Measurements from ENCODE around the gene TPCN2.

TPCN2 gene

GRCh38 chr11:69095300-69095699 is 46.6 kb downstream of the TPCN2 start:
- Histone ChIP-seq H3K27ac (ENCODE audit: low read depth, low read length) (no peak overlapping the region), H3K9ac (ENCODE audit: low read depth in 1 of 2, low read length in 2 of 2) (no peak overlapping the region), H3K4me3 (ENCODE audit: low read depth in 1 of 2, low read length in 2 of 2) (no peak overlapping the region), H3K27me3 (ENCODE audit: control insufficient read depth in 1 of 2, insufficient read depth in 2 of 2, low read length in 2 of 2) (no peaks in the 10 kb centered on the region), H3K9me3 (ENCODE audit: control insufficient read depth in 1 of 2, low read length in 2 of 2) (no peaks in the 10 kb centered on the region), H3K4me1 (ENCODE audit: control insufficient read depth in 1 of 2, insufficient read depth in 2 of 2, low read length in 2 of 2) (no peaks in the 10 kb centered on the region), H3K36me3 (ENCODE audit: control insufficient read depth in 1 of 2, insufficient read depth in 2 of 2, low read length in 2 of 2) (peaks cover 5 to 6% of the 10 kb centered on the region in 2 donors)

DNA sequence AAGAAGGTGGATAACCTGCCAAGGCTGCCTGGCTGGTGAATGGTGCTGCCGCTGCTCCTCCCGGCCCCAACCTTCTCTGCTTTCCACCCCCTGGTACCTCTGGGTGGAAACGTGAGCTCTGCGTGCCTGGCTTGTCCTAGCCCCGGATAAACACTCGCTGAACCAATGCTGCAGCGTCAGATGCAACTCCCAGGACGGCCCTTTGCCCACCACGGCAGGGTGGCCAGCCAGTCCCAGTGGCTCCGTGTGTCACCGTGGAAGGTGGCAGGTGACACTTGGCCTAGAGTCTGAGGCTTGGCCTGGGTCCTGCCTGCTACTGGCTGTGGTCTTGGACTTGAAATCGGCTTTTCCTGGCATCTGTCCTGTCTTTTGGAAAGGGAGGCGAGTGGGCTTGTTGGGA is 47.7 kb downstream of the TPCN2 start:
- no peaks in the 10 kb centered on the region for H3K9me3 ChIP-seq (ENCODE audit: control insufficient read depth in 1 of 2, low read length in 2 of 2)
- peaks cover 3 to 5% of the 10 kb centered on the region in 2 donors for H3K36me3 ChIP-seq (ENCODE audit: control insufficient read depth in 1 of 2, insufficient read depth in 2 of 2, low read length in 2 of 2)
- H3K27ac ChIP-seq (ENCODE audit: low read depth, low read length), result no peak overlapping the region
- no peaks in the 10 kb centered on the region for H3K4me1 ChIP-seq (ENCODE audit: control insufficient read depth in 1 of 2, insufficient read depth in 2 of 2, low read length in 2 of 2)
- H3K9ac ChIP-seq (ENCODE audit: low read depth in 1 of 2, low read length in 2 of 2), result no peak overlapping the region
- H3K4me3 ChIP-seq (ENCODE audit: low read depth in 1 of 2, low read length in 2 of 2), result no peak overlapping the region
- no peaks in the 10 kb centered on the region for H3K27me3 ChIP-seq (ENCODE audit: control insufficient read depth in 1 of 2, insufficient read depth in 2 of 2, low read length in 2 of 2)

GRCh38 chr11:69097263-69097662 is 48.5 kb downstream of the TPCN2 start:
- Histone ChIP-seq H3K9ac (ENCODE audit: low read depth in 1 of 2, low read length in 2 of 2) (no peak overlapping the region), H3K27me3 (ENCODE audit: control insufficient read depth in 1 of 2, insufficient read depth in 2 of 2, low read length in 2 of 2) (peaks cover 0 to under 1% of the 10 kb centered on the region in 2 donors), H3K36me3 (ENCODE audit: control insufficient read depth in 1 of 2, insufficient read depth in 2 of 2, low read length in 2 of 2) (no peaks in the 10 kb centered on the region), H3K27ac (ENCODE audit: low read depth, low read length) (no peak overlapping the region), H3K4me3 (ENCODE audit: low read depth in 1 of 2, low read length in 2 of 2) (no peak overlapping the region), H3K4me1 (ENCODE audit: control insufficient read depth in 1 of 2, insufficient read depth in 2 of 2, low read length in 2 of 2) (no peaks in the 10 kb centered on the region), H3K9me3 (ENCODE audit: control insufficient read depth in 1 of 2, low read length in 2 of 2) (no peaks in the 10 kb centered on the region)

DNA sequence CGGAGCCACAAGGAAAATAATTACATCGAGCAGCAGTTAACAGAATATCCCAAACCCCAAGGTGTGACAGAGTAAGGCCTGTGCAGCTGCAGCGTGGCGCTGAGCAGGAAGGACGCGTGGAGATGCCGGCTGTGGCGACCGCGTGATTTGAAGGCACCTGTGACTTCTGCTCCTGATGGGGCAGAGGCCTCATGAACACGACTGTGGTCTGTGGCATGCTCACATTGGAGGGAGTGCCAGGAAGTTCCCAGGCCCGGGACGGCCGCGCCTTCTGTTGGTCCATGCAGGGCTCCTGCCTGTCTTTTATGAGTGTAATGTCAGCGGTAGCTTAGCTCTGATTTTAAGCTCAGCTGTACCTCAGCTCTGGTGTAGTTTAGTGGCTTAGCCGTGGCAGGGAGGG is 50.4 kb downstream of the TPCN2 start:
- H3K9me3 ChIP-seq (ENCODE audit: control insufficient read depth in 1 of 2, low read length in 2 of 2), result no peaks in the 10 kb centered on the region
- no peak overlapping the region for H3K27ac ChIP-seq (ENCODE audit: low read depth, low read length)
- peaks cover 0 to 9% of the 10 kb centered on the region in 2 donors for H3K27me3 ChIP-seq (ENCODE audit: control insufficient read depth in 1 of 2, insufficient read depth in 2 of 2, low read length in 2 of 2)
- no peak overlapping the region for H3K4me3 ChIP-seq (ENCODE audit: low read depth in 1 of 2, low read length in 2 of 2)
- no peaks in the 10 kb centered on the region for H3K36me3 ChIP-seq (ENCODE audit: control insufficient read depth in 1 of 2, insufficient read depth in 2 of 2, low read length in 2 of 2)
- no peak overlapping the region for H3K9ac ChIP-seq (ENCODE audit: low read depth in 1 of 2, low read length in 2 of 2)
- no peaks in the 10 kb centered on the region for H3K4me1 ChIP-seq (ENCODE audit: control insufficient read depth in 1 of 2, insufficient read depth in 2 of 2, low read length in 2 of 2)

DNA sequence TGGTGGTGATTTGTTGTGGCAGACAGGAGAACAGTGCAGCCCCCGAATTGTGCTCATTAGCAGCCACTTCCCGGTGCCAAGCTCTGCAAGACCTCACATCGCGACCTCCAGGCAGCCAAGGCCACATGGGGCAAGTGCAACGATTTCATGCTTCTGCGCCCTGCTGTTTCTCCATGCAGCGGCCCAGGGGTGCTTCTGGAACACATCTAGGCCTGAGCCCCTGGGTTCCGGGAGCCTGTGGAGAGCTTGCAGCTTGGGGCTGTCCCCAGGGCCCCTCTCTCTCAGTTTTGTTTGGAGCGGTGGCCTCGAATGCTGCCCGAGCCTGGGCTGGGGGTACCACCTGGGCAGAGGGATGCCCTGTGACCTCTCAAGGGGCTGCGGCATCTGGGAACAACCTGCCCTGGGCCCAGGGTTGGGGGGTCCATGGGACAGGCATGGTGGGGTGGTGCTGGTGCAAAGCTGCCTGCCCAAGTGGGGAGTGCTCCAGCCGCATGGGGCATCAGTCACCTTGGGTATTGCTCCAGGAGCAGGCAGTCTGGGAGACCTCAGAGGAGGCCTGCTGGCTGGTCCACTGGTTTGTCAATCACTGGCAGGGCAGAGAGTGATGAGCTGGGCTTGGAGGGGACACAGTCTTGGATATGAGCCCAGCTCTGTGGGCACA is 51.9 kb downstream of the TPCN2 start:
- H3K4me1 ChIP-seq (ENCODE audit: control insufficient read depth in 1 of 2, insufficient read depth in 2 of 2, low read length in 2 of 2), result no peaks in the 10 kb centered on the region
- no peaks in the 10 kb centered on the region for H3K36me3 ChIP-seq (ENCODE audit: control insufficient read depth in 1 of 2, insufficient read depth in 2 of 2, low read length in 2 of 2)
- H3K4me3 ChIP-seq (ENCODE audit: low read depth in 1 of 2, low read length in 2 of 2), result no peak overlapping the region
- H3K27me3 ChIP-seq (ENCODE audit: control insufficient read depth in 1 of 2, insufficient read depth in 2 of 2, low read length in 2 of 2), result peaks cover 0 to 13% of the 10 kb centered on the region in 2 donors
- no peaks in the 10 kb centered on the region for H3K9me3 ChIP-seq (ENCODE audit: control insufficient read depth in 1 of 2, low read length in 2 of 2)
- no peak overlapping the region for H3K27ac ChIP-seq (ENCODE audit: low read depth, low read length)
- H3K9ac ChIP-seq (ENCODE audit: low read depth in 1 of 2, low read length in 2 of 2), result no peak overlapping the region

DNA sequence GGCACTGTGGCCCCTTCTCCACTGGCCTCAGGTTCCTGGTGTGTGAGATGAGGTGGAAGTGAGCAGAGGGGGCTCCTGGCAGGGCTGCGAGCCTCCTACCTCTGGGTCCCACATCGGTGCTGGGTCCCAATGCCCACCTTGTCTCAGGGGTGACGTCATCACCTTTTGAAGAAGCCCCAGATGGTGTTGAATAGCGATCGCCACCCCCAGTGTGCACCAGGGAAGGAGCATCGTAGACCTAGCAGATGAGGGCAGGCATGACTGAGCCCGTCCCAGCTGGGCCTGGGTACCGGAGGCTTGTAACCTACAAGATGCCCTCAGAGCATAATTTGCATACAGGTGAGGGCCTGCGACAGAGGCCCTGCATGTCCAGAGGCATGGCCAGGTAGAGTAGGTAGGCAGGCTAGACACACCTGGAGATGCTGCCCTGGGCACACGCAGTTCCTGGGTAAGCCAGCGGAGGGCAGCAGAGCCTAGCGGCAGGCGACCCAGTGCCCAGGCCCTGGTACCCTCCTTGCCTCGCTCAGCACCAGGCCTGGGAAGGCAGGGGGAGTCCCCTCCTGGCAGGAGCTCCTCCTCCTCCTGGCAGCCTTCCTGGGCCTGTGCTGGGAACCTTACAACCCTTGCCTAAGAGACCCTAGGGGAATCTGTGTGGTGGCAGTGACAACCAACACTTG is 52.5 kb downstream of the TPCN2 start:
- peaks cover 0 to 13% of the 10 kb centered on the region in 2 donors for H3K27me3 ChIP-seq (ENCODE audit: control insufficient read depth in 1 of 2, insufficient read depth in 2 of 2, low read length in 2 of 2)
- H3K4me3 ChIP-seq (ENCODE audit: low read depth in 1 of 2, low read length in 2 of 2), result no peak overlapping the region
- H3K27ac ChIP-seq (ENCODE audit: low read depth, low read length), result no peak overlapping the region
- no peaks in the 10 kb centered on the region for H3K36me3 ChIP-seq (ENCODE audit: control insufficient read depth in 1 of 2, insufficient read depth in 2 of 2, low read length in 2 of 2)
- no peak overlapping the region for H3K9ac ChIP-seq (ENCODE audit: low read depth in 1 of 2, low read length in 2 of 2)
- no peaks in the 10 kb centered on the region for H3K9me3 ChIP-seq (ENCODE audit: control insufficient read depth in 1 of 2, low read length in 2 of 2)
- no peaks in the 10 kb centered on the region for H3K4me1 ChIP-seq (ENCODE audit: control insufficient read depth in 1 of 2, insufficient read depth in 2 of 2, low read length in 2 of 2)

DNA sequence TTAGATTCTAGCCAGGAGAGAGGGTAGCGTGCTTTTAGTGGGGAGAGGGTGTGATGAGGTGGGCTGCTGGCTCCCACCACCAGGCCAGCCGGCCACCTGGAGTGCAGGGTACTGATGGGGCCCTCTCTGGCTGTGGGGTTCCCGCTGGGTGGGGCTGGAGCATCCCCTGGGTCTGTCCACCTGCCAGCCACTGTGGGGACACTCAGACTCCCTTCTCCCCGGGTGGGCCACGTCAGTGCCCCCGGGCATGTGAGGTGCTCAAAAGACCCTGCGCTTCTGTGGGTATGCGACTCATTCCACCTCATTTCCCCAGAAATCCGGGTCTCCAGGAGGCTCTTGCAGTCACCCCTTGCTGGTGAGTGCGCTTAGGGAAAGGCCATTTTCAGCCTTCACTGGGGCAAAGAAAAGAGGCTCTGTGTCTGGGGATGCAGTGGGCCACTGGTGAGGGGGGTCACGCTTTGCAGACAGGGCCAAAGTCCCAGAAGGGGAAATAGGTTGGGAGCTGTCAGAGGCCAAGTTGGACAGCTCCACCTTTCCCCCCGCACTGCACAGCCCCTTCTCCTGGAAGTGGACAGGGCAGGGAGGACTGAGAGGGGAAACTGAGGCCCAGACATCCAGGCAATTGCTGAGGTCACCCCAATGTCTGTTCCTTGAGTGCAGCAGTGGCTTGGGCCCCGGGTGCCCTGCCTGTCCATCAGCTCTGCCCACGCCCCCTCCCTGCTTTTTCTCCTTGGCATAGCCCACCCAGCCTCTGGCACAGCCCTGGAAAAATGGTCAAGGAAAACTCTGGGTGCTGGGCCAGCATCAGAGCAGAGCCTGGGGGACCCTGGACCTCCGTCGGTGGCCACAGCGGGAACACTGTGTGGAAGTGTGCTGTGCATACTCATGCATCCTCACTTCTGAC is 53.3 kb downstream of the TPCN2 start:
- H3K27me3 ChIP-seq (ENCODE audit: control insufficient read depth in 1 of 2, insufficient read depth in 2 of 2, low read length in 2 of 2), result peaks cover 0 to 13% of the 10 kb centered on the region in 2 donors
- no peaks in the 10 kb centered on the region for H3K9me3 ChIP-seq (ENCODE audit: control insufficient read depth in 1 of 2, low read length in 2 of 2)
- no peak overlapping the region for H3K27ac ChIP-seq (ENCODE audit: low read depth, low read length)
- no peak overlapping the region for H3K9ac ChIP-seq (ENCODE audit: low read depth in 1 of 2, low read length in 2 of 2)
- no peak overlapping the region for H3K4me3 ChIP-seq (ENCODE audit: low read depth in 1 of 2, low read length in 2 of 2)
- no peaks in the 10 kb centered on the region for H3K4me1 ChIP-seq (ENCODE audit: control insufficient read depth in 1 of 2, insufficient read depth in 2 of 2, low read length in 2 of 2)
- H3K36me3 ChIP-seq (ENCODE audit: control insufficient read depth in 1 of 2, insufficient read depth in 2 of 2, low read length in 2 of 2), result no peaks in the 10 kb centered on the region

GRCh38 chr11:69102732-69103615 is 54.2 kb downstream of the TPCN2 start:
- Histone ChIP-seq H3K27me3 (ENCODE audit: control insufficient read depth in 1 of 2, insufficient read depth in 2 of 2, low read length in 2 of 2) (peaks cover 0 to 13% of the 10 kb centered on the region in 2 donors), H3K9ac (ENCODE audit: low read depth in 1 of 2, low read length in 2 of 2) (no peak overlapping the region), H3K4me1 (ENCODE audit: control insufficient read depth in 1 of 2, insufficient read depth in 2 of 2, low read length in 2 of 2) (no peaks in the 10 kb centered on the region), H3K27ac (ENCODE audit: low read depth, low read length) (no peak overlapping the region), H3K9me3 (ENCODE audit: control insufficient read depth in 1 of 2, low read length in 2 of 2) (peaks cover 0 to 4% of the 10 kb centered on the region in 2 donors), H3K36me3 (ENCODE audit: control insufficient read depth in 1 of 2, insufficient read depth in 2 of 2, low read length in 2 of 2) (no peaks in the 10 kb centered on the region), H3K4me3 (ENCODE audit: low read depth in 1 of 2, low read length in 2 of 2) (no peak overlapping the region)

- no peak overlapping the region for H3K9ac ChIP-seq (ENCODE audit: low read depth in 1 of 2, low read length in 2 of 2)
- H3K9me3 ChIP-seq (ENCODE audit: control insufficient read depth in 1 of 2, low read length in 2 of 2), result peaks cover 0 to 4% of the 10 kb centered on the region in 2 donors
- H3K4me1 ChIP-seq (ENCODE audit: control insufficient read depth in 1 of 2, insufficient read depth in 2 of 2, low read length in 2 of 2), result no peaks in the 10 kb centered on the region
- no peak overlapping the region for H3K4me3 ChIP-seq (ENCODE audit: low read depth in 1 of 2, low read length in 2 of 2)
- H3K27ac ChIP-seq (ENCODE audit: low read depth, low read length), result no peak overlapping the region
- H3K36me3 ChIP-seq (ENCODE audit: control insufficient read depth in 1 of 2, insufficient read depth in 2 of 2, low read length in 2 of 2), result no peaks in the 10 kb centered on the region
- peaks cover 0 to 13% of the 10 kb centered on the region in 2 donors for H3K27me3 ChIP-seq (ENCODE audit: control insufficient read depth in 1 of 2, insufficient read depth in 2 of 2, low read length in 2 of 2)
Observed at GRCh38 chr11:69104212-69104855, 55.6 kb downstream of the TPCN2 start.

All from duodenal mucosa (tissue), 2 donors.